Skin epidermis (tissue), 12 donors: Measurements from ENCODE around the gene ELOVL6.

Experiments
- H3K27ac ChIP-seq, 21 experiments: fragments of 200-600 bp; sonication (generic) in 11 of 21; one replicate each; pipeline ENCODE4 v1.5.0; 2020; ENCODE audit warnings: mild to moderate bottlenecking in 3 of 21, inconsistent platforms in 2 of 21, moderate library complexity in 2 of 21
- H3K4me3 ChIP-seq, 7 experiments: fragments of 200-600 bp; sonication (generic) in 2 of 7; one replicate each; pipeline ENCODE4 v1.5.0; 2020; ENCODE audit warnings: inconsistent platforms in 2 of 7, mild to moderate bottlenecking in 2 of 7, moderate library complexity in 1 of 7

ELOVL6 gene

GRCh38 chr4:110131916-110132315 lies 66.5 kb downstream of the ELOVL6 start:
- Histone ChIP-seq H3K27ac (no peak overlapping the region), H3K4me3 (no peak overlapping the region)

- Histone ChIP-seq H3K27ac (peak overlapping the region in 11 of 21 experiments; percentile 3 to 61 (median 51)), H3K4me3 (no peak overlapping the region)
These were observed 67.6 kb downstream of the ELOVL6 start for GRCh38 chr4:110130576-110131358.

GRCh38 chr4:110129544-110129943 lies 68.9 kb downstream of the ELOVL6 start:
- peak overlapping the region in 12 of 21 experiments; percentile 0 to 63 (median 36) for H3K27ac ChIP-seq

DNA sequence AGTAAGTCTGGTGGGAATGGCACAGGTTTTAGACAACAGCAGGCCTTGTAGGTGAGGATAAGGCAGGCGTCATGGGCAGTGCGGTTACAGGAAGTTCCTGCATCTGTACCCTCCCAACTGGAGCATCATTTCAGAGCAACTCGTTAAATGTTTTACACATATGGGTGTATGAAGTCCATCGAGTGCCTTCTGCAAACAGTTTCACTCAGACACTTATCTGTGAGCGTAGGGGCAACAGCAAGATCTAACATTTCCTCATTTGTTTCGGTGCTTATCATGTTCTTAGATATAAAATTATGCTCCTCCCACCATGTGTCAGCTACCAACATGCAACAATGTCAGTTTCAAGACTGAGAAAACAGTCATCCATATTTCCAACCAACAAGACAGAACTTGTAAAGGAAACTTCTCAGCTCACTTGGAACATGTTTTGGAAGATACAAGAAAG lies 69.9 kb downstream of the ELOVL6 start:
- H3K27ac ChIP-seq, result peak overlapping the region in 10 of 21 experiments; percentile 0 to 63 (median 46)
- H3K4me3 ChIP-seq, result no peak overlapping the region

More at GRCh38 chr4:110129544-110129943, 68.9 kb downstream of the ELOVL6 start:
- H3K4me3 ChIP-seq, result no peak overlapping the region

- Histone ChIP-seq H3K4me3 (no peak overlapping the region), H3K27ac (peak overlapping the region in 8 of 21 experiments; percentile 0 to 63 (median 44))
These were observed 70.4 kb downstream of the ELOVL6 start for GRCh38 chr4:110128029-110128428.

DNA sequence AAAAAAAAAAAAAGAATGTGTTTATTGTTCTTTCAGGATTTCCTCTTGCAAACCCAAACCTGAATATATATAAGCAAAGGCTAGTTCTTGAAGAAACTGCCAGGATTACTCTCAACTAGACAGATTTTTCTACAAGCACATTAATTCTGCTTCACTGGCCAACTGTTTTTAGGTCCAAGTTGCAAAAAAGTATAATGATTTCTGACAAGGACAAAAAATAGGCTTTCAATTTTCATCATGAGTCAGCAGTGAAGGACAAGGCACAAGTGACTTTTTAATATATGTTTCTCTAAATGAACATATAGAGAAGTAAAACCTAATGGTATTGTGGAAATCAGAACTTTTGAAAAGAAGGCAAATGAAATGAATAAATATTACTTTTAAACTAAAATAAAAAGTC lies 73.7 kb downstream of the ELOVL6 start:
- no peak overlapping the region for H3K27ac ChIP-seq

GRCh38 chr4:110122201-110122600 lies 76.2 kb downstream of the ELOVL6 start:
- no peak overlapping the region for H3K27ac ChIP-seq
- no peak overlapping the region for H3K4me3 ChIP-seq

More for the DNA sequence above, 73.7 kb downstream of the ELOVL6 start:
- no peak overlapping the region for H3K4me3 ChIP-seq

DNA sequence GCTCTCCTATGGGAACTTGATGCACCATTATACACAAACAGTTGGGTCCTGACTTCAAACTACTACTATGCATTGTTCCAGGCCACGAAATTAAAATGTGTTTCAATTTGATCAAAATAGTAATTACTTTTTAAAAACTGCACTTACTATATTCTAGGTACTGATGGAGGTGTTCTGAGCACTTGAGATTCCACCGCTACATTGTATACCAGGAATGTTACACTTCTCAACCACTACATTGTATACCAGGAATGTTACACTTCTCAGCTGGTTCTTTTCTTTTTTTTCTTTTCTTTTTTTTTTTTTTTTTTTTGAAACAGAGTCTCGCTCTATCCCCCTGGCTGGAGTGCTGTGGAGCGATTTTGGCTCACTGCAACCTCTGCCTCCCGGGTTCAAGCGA lies 77.9 kb downstream of the ELOVL6 start:
- Histone ChIP-seq H3K27ac (no peak overlapping the region), H3K4me3 (no peak overlapping the region)

GRCh38 chr4:110119880-110120279 lies 78.5 kb downstream of the ELOVL6 start:
- Histone ChIP-seq H3K4me3 (no peak overlapping the region), H3K27ac (peak overlapping the region in 10 of 21 experiments; percentile 1 to 68 (median 20))

- H3K27ac ChIP-seq, result peak overlapping the region in 12 of 21 experiments; percentile 1 to 68 (median 26)
- no peak overlapping the region for H3K4me3 ChIP-seq
These were observed 79.1 kb downstream of the ELOVL6 start for GRCh38 chr4:110119337-110119736.

DNA sequence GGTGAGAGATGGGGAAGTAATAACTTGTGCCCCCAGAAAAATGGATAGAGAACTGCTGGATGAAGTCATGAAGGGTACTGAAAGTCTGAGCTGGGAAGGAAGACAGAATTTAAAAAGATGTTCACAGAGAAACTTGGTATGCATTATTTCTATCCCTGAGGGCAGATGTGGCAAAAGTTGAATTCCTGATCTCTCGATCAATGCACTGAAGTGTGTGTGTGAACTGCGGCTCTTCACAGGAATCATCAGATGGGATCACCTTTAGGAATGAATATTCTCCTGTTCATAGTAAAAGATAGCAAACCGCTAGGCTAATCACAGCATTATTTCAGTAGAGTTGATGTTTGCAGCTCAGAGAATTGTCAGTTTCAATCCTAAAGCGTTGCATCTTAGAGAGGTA lies 86.4 kb downstream of the ELOVL6 start:
- Histone ChIP-seq H3K27ac (no peak overlapping the region), H3K4me3 (no peak overlapping the region)

GRCh38 chr4:110109455-110109854 lies 89.0 kb downstream of the ELOVL6 start:
- Histone ChIP-seq H3K27ac (no peak overlapping the region), H3K4me3 (no peak overlapping the region)

- no peak overlapping the region for H3K4me3 ChIP-seq
- no peak overlapping the region for H3K27ac ChIP-seq
These were observed 89.5 kb downstream of the ELOVL6 start for GRCh38 chr4:110108960-110109359.

DNA sequence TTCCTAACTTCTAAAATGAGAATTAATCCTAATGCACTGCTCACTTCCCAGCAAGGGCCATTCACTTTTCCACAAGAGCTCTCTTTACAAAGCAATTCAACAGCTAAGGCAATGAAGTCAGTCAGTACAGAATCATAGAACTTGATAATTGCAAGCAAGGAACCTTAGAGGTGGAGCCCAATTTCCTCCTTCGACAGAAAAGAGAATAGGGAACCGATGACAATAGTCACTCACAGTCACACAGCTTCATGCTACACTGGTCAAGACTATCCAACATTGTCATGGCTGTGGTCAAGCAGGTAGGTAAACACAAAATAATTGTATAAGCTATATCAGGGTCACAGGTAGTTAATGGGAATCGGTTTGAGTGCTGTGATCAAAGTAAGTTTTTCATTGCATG lies 90.0 kb downstream of the ELOVL6 start:
- H3K4me3 ChIP-seq, result no peak overlapping the region
- no peak overlapping the region for H3K27ac ChIP-seq

DNA sequence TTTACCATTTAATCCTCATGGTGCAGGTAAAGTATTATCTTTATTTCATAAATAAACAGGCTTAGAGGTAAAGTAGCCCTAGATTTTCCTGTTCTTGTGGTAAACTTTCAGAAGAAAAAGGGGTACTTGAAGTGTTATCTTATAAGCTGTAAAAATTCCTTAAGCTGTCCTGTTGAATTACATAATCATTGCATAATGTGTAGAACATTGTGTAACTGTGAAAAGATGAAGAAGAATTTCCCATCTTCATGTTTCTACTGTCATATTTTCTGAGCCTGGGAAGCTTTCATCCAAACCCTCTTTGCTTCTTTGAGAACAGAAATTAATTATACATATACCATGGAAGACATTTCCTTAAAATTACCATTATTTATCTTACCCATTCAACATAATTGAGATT lies 90.5 kb downstream of the ELOVL6 start:
- no peak overlapping the region for H3K27ac ChIP-seq

GRCh38 chr4:110106931-110107296 lies 91.5 kb downstream of the ELOVL6 start:
- Histone ChIP-seq H3K4me3 (no peak overlapping the region), H3K27ac (peak overlapping the region in 1 of 21 experiments; percentile 23)

More for the DNA sequence above, 90.5 kb downstream of the ELOVL6 start:
- no peak overlapping the region for H3K4me3 ChIP-seq

DNA sequence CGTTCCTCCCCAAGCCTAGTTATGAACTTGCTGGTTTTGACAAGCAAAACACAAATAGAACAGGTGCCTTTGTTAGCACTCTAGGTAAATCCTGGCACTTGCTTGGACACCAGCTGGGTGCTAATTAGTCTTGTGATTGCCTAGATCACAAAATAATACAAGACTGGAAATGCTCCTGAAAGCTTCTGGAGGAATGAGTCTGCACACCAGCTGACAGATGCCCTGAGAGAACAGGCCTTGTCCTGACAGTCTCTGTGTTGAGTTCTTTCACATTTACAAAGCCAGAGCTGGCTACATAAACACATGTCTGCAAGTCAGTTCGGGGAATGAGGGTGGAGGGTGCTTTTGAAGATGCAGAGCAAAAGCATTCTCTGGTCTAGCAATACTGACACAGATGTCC lies 93.8 kb downstream of the ELOVL6 start:
- Histone ChIP-seq H3K4me3 (no peak overlapping the region), H3K27ac (no peak overlapping the region)

GRCh38 chr4:110099638-110100037 lies 98.8 kb downstream of the ELOVL6 start:
- no peak overlapping the region for H3K27ac ChIP-seq

DNA sequence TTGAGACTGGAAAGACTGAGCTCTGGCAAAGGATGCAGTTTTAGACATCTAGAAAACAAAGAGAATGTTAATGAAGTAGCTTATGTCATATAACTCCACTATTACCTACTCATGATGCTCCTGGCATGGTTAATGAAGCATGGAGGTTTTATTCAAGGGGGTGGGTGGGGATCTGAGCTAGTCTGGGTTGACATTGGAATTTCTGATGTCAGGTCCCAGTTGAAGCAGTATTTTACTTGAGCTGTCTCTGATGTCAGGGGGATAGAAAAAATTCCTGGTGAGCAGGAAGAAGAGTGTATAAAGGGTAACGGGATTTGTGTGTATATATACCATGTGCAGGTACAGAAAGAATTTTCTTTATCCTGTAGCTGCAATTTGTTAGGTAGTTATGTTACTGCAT lies 102.0 kb downstream of the ELOVL6 start:
- Histone ChIP-seq H3K27ac (no peak overlapping the region), H3K4me3 (no peak overlapping the region)

More at GRCh38 chr4:110099638-110100037, 98.8 kb downstream of the ELOVL6 start:
- H3K4me3 ChIP-seq, result no peak overlapping the region

DNA sequence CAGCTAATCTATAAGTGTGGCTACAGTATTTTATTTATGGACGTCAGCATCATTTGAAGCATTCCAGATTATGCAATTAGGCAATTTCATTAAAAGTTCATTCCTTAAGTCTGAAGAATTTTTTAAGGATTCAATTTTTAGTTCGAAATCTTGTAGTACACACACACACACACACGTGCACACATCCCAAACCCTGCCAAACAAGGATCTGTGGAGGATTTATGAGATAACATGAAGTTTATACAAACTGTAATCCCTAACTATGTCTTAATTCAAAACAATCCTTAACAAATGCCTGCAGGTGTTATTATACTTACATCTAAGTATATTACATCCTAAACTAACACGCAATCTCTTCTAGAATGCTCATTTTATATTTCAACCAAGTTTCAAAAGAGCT lies 105.8 kb downstream of the ELOVL6 start:
- no peak overlapping the region for H3K4me3 ChIP-seq
- no peak overlapping the region for H3K27ac ChIP-seq

DNA sequence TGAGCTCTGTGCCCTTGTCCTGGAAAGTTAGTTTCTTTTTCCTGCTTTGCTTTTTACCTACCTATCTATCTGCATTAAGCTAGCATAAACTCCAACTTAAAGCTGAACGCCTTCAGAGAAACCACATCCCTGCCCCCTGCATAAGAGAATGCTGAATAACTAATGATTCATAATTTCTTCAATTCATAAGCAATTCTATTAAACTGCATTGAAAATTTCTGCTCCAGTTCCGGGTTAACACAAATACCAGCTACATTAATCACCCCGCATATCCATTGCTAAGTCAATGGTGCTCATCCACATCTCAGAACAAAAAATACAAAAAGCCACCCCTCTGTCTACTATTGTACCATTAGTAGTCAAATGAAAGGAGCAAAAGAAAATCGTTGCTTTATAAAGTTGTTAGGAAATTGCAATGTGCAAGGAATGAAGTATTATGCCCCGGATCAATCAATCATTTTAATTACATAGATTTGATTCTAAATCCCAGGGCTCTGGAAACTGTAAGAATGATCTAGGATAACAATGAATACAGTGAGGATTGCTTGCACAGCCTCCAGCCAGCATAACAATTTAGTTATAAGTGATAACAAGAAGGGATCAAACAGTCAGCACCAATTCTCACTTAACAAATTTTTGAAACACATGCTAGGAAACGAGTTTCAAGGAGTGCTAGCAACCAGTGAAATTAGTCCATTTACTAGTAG lies 106.8 kb downstream of the ELOVL6 start:
- H3K4me3 ChIP-seq, result no peak overlapping the region
- no peak overlapping the region for H3K27ac ChIP-seq
